HG03039 (cell line): ENCODE data around the gene EHHADH.

Experiments
- ATAC-seq: cut with Tn5 transposase; IDR thresholded peaks from one replicate; pipeline ENCODE4 v1.9.1; 2021; ENCODE audit warnings: mild to moderate bottlenecking, moderate library complexity; ENCODE audit not compliant: unreplicated experiment

Gene EHHADH

GRCh38 chr3:185199671-185200070, 54.2 kb downstream of the EHHADH start:
- no peak for ATAC-seq

DNA sequence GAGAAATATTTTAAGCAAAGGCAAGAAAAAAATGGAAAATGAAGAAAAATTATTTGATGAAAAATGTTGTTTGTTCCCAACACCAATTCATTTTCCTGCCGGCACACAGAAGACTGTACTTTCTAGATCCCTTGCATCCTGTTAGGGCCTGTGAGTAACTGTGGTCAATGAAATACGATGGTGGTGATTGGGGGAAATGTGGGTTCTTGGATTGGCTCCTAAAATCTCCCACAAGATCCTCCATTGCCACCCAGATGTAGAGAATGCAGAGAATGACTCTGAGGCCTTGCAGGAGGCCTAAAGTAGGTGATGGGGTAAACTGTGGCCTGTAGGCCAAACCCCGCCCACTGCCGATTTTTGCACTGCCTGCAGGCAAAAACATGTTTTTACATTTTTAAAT, 54.6 kb downstream of the EHHADH start:
- ATAC-seq = no peak

DNA sequence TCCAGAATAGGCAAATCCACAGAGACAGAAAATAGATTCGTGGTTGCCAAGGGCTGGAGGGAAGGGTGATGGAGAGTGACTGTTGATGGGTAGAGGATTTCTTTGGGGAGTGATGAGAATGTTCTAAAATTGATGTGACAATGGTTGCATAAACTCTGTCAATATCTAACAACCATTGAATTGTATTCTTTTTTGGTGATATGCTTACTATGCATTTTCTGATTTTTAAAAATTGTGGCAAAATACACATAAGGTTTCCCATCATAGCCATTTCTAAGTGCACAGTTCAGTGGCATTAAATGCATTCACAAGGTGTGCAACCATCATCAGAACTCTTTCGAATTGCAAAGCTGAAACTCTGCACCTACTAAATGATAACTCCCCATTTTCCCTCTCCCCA, 56.8 kb downstream of the EHHADH start:
- no peak for ATAC-seq

DNA sequence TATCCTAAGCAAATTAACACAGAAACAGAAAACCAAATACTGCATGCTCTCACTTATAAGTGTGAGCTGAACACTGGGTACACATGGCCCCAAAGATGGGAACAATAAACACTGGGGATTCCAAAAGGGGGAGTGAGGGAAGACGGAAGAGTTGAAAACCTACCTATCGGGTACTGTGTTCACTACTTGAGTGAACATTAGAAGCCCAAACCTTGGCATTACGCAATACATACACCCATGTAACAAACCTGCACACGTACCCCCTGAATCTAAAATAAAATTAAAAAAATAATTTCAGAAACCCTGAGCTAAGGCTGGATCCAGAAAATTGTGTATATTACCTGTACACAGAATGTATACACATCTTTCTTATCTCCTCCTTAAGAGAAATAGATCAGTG, 58.2 kb downstream of the EHHADH start:
- ATAC-seq = no peak

DNA sequence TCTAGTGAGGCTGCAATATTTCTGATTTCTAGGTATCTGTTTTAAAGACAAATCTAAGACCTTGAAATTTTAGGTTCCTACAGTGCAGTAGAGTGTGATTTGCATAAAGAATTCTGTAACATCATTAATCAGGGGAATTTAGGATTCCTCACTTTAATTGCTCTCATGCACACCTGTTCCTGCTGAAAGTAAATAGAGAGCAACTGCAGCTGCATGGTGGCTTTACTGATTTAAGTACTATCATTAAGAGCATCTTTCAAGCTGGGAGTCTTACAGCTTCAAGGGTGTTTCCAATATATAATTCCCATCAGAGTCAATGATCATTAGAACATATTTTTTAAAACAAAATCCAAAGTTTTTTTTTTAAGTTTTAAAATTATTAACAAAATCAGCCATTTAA, 65.0 kb downstream of the EHHADH start:
- no peak for ATAC-seq

- ATAC-seq = no peak
Measured at GRCh38 chr3:185187391-185187790, 66.5 kb downstream of the EHHADH start.

GRCh38 chr3:185176750-185177359, 77.0 kb downstream of the EHHADH start:
- no peak for ATAC-seq

DNA sequence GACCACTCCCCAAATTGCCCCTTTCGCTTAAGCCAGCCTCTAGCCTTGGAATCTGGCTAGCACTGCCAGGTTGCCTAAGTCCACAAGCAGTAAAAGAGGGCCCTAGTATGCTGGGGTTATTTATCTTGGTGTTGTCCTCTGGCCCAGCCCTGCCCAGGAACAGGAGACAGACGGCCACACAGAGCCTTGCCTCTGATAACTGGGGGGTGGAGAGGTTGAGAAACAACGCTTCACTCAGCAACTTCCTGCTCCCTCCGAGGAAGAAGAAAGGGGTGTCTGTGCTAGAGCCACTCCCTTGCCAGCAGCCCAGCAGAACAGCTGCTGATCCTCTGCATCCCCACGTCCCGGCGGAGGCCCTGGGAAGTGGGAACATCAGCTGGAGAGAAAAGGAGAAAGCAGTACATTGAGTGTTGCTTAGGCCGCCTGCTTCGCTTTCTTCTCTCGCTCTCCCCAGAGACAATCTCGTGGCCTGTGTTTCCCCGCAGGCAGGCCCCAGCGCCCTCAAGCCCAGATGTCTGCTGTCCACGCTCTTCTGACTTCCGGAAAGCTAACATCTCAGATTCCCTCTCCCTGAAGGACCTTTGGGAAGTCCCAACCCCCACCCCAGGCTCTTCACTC, 78.4 kb downstream of the EHHADH start:
- ATAC-seq = no peak

- no peak for ATAC-seq
Measured at GRCh38 chr3:185172086-185173049, 81.5 kb downstream of the EHHADH start.

- ATAC-seq = no peak
Measured at GRCh38 chr3:185164428-185165217, 89.2 kb downstream of the EHHADH start.

GRCh38 chr3:185162634-185163033, 91.2 kb downstream of the EHHADH start:
- ATAC-seq = no peak

GRCh38 chr3:185161761-185162160, 92.1 kb downstream of the EHHADH start:
- no peak for ATAC-seq

DNA sequence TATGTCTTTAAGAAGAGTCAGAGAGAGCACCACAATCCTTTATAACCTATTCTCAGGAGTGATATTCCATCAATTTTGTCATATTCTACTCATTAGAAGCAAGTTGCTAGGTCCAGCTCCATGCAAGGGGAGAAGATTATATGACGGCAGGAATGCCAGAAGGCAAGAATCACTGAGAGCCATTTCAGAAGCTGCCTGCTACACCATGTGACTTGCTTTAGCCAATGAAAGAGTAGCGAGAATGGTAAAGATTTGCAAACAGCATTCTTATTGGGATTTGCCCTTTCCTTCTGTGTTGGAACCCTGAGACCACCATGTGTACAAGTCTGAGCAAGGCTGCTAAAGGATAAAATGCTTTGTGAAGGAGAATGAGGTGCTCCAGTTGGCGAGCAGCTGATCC, 96.5 kb downstream of the EHHADH start:
- ATAC-seq = no peak

GRCh38 chr3:185155678-185156077, 98.2 kb downstream of the EHHADH start:
- ATAC-seq = no peak

GRCh38 chr3:185153861-185154629, 99.8 kb downstream of the EHHADH start:
- ATAC-seq = no peak

DNA sequence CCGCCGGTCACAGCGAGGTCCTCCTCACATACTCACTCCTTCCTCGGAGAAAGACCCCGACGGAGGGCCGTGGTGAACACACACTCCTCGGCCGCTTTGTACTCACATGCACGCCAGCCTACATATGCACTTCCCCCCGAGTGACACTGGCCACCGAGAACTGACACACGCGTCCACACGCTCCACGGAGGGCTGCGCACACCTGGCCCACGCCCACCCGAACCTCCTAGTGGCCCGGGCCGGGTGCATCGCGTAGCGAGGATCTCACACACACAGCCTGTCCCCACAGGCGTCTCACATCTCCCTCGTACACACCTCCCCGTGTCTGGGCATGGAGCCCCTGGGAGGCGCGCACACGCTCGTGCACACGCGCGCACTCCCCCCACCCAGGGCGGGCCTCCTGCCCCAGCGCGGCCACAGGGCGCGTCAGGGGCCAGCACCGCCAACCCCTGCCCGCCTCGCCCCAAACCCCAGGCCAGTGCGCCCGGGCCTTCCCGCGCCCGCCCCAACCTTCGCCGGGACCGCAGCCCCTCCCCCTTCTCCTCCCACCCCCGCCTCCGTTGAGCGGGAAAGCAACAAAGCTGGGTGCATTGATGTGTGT, 100.6 kb downstream of the EHHADH start:
- no peak for ATAC-seq

DNA sequence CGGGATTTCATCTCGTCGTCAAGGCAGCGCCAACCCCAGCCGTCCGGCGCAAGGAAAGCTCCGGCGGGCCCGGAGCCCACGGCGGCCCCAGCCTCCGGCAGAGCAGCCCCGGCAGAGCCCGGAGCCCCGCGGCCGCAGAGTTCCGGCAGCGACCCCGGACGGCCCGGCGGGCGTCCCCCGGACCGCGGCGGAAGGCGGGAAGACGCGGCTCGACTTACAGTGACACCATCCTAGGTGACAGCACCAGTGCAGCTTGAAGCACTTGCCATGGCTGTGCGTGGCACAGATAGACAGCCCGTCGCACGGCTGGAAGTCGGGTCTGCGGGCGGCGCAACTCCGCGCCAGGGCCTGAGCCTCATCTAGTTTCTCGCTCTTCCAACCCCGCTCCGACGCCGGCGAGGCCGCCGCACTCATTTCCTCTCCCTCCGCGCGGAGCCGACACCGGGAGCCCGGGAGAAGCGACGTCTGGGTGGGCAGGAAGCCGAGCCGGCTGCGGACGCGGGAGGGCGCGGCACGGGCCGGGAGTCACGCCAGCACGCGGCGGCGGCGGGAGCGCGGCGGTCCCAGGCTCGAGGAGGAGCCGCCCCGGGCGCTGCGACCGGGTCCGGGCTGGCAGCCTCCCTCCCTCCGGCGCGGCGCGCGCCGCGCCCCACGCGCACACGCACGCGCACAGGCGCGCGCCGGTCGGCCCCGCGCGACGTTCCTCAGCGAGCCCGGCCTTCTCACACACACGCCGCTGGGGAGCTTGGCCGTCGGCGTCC, 101.3 kb downstream of the EHHADH start, which contains the start of gene C3orf70:
C3orf70 (minus strand) TSS at position 651 of the 761 bp plus-strand sequence; CDS start at position 414, 237 bp downstream.
- no peak for ATAC-seq

GRCh38 chr3:185151964-185152409, 101.9 kb downstream of the EHHADH start:
- no peak for ATAC-seq
